ENCODE results near the gene THOC6. TPM values are rescaled to one million over a fixed set of nuclear protein-coding genes. Genes with fewer than 3 reads are reported as not detected.

The THOC6 gene
- total RNA-seq, 4 donors from 2014 or later = 10.1 to 42.8 (median 17.6) TPM

GRCh38 chr16:3030222-3031212 lies 6.7 kb downstream of the THOC6 start:
- H3K36me3 ChIP-seq = no peaks in the 10 kb centered on the region
- no peaks in the 10 kb centered on the region for H3K9me3 ChIP-seq
- peaks cover 58% of the 10 kb centered on the region for H3K27me3 ChIP-seq
- H3K4me1 ChIP-seq = peaks cover 0 to 46% (median 22%) of the 10 kb centered on the region in 4 donors
- in situ Hi-C loops (cut with MboI; ENCODE audit: low pct_ligation_motif_present in 1 of 4, low pct_unique_long_range_greater_than_20kb in 1 of 4, low sequenced_read_pairs in 3 of 4) (loop anchor here in 1 of 4 donors (25.0 kb wide), 1 partner anchor 107 kb away; the partner anchor contains the start of gene ZNF213), intact Hi-C loops (cut with DNase I; ENCODE audit: low total_unique reads) (no loop called here)
- H3K27ac ChIP-seq = no peak overlapping the region
- WGBS, 2 donors (ENCODE audit: low coverage in 1 of 2) = 82% methylated on average over 26 of the region's 33 CpGs; no CpG with 5 or more reads in 1 of the 2 donors
- no peak overlapping the region for H3K4me3 ChIP-seq
- TF ChIP-seq EP300 (IDR thresholded peaks at IDR 0.05; ENCODE audit: low read depth) (no peak), POLR2AphosphoS5 (IDR thresholded peaks at IDR 0.05) (no peak), POLR2A (IDR thresholded peaks at IDR 0.05) (no peak), CTCF (IDR thresholded peaks at IDR 0.05) (no peak)
- DNase-seq = no peak

- no peak overlapping the region for H3K27ac ChIP-seq
- TF ChIP-seq POLR2A (IDR thresholded peaks at IDR 0.05) (no peak), EP300 (IDR thresholded peaks at IDR 0.05; ENCODE audit: low read depth) (no peak), CTCF (IDR thresholded peaks at IDR 0.05) (no peak), POLR2AphosphoS5 (IDR thresholded peaks at IDR 0.05) (no peak)
- peaks cover 0 to 64% (median 31%) of the 10 kb centered on the region in 4 donors for H3K4me1 ChIP-seq
- no peaks in the 10 kb centered on the region for H3K36me3 ChIP-seq
- no peak overlapping the region for H3K4me3 ChIP-seq
- no peaks in the 10 kb centered on the region for H3K9me3 ChIP-seq
- intact Hi-C loops (cut with DNase I; ENCODE audit: low total_unique reads) (no loop called here), in situ Hi-C loops (cut with MboI; ENCODE audit: low pct_ligation_motif_present in 1 of 4, low pct_unique_long_range_greater_than_20kb in 1 of 4, low sequenced_read_pairs in 3 of 4) (loop anchor here in 1 of 4 donors (25.0 kb wide), 1 partner anchor 105 kb away; the partner anchor contains the start of gene ZNF213)
- H3K27me3 ChIP-seq = peaks cover 79% of the 10 kb centered on the region
- WGBS, 2 donors (ENCODE audit: low coverage in 1 of 2) = 23 to 33% methylated on average over 6 to 7 of the region's 7 CpGs
- DNase-seq = no peak
Measured at GRCh38 chr16:3032624-3033023, 8.8 kb downstream of the THOC6 start.

- Histone ChIP-seq H3K27me3 (peaks cover 76% of the 10 kb centered on the region), H3K4me1 (peaks cover 0 to 52% (median 32%) of the 10 kb centered on the region in 4 donors), H3K36me3 (no peaks in the 10 kb centered on the region), H3K9me3 (no peaks in the 10 kb centered on the region), H3K27ac (peak overlapping the region in 3 of 4 donors; percentile 81 to 88 (median 88)), H3K4me3 (peak overlapping the region in 3 of 4 donors; percentile 55 to 72 (median 60))
- in situ Hi-C loops (cut with MboI; ENCODE audit: low pct_ligation_motif_present in 1 of 4, low pct_unique_long_range_greater_than_20kb in 1 of 4, low sequenced_read_pairs in 3 of 4) (loop anchor here in 1 of 4 donors (25.0 kb wide), 1 partner anchor 102 kb away; the partner anchor contains the start of gene ZNF213), intact Hi-C loops (cut with DNase I; ENCODE audit: low total_unique reads) (no loop called here)
- no peak for DNase-seq
- no peak for TF ChIP-seq EP300 (IDR thresholded peaks at IDR 0.05; ENCODE audit: low read depth)
- TF ChIP-seq CTCF (IDR thresholded peaks at IDR 0.05) = no peak
- no peak for TF ChIP-seq POLR2AphosphoS5 (IDR thresholded peaks at IDR 0.05)
- no peak for TF ChIP-seq POLR2A (IDR thresholded peaks at IDR 0.05)
- 33% methylated on average over 7 of the region's 19 CpGs; no CpG with 5 or more reads in 1 of the 2 donors for WGBS, 2 donors (ENCODE audit: low coverage in 1 of 2)
Measured at GRCh38 chr16:3035289-3035971, 11.6 kb downstream of the THOC6 start.

Data from transverse colon (tissue), 4 donors.